GM23338 (cell line): Measurements from ENCODE around the gene PLAGL1. TPM values are rescaled to one million over a fixed set of nuclear protein-coding genes. Genes with fewer than 3 reads are reported as not detected.

Experiments used
- ATAC-seq: fragments of 200-7000 bp; cut with Tn5 transposase; 3 replicates; pipeline ENCODE4 v1.9.1; 2020
- DNase-seq: peaks from one replicate; pipeline ENCODE4 v3.0.0-alpha.2; 2015; ENCODE audit warnings: low spot score
- H2AFZ ChIP-seq: fragments of 200-600 bp; sonication (generic); 2 replicates; pipeline ENCODE4 v1.8.0; 2016; ENCODE audit warnings: antibody characterized with exemption, mild to moderate bottlenecking, moderate library complexity
- H3F3A ChIP-seq: fragments of 200-600 bp; sonication (generic); replicated peaks from 2 replicates; pipeline ENCODE4 v1.8.0; 2017; ENCODE audit warnings: antibody characterized with exemption, mixed run types, low read depth
- H3K27ac ChIP-seq: fragments of 200-600 bp; sonication (generic); 2 replicates; pipeline ENCODE4 v1.6.1; 2016; ENCODE audit warnings: low read depth
- H3K27me3 ChIP-seq: fragments of 200-600 bp; sonication (generic); 2 replicates; pipeline ENCODE4 v1.8.0; 2016; ENCODE audit warnings: mild to moderate bottlenecking, mixed run types, moderate library complexity; ENCODE audit not compliant: insufficient read depth
- H3K36me3 ChIP-seq: fragments of 200-600 bp; sonication (generic); 2 replicates; pipeline ENCODE4 v1.8.0; 2016; ENCODE audit warnings: mild to moderate bottlenecking; ENCODE audit not compliant: insufficient read depth
- H3K4me1 ChIP-seq: fragments of 200-600 bp; sonication (generic); 2 replicates; pipeline ENCODE4 v1.8.0; 2016; ENCODE audit warnings: mild to moderate bottlenecking, moderate library complexity; ENCODE audit not compliant: insufficient read depth
- H3K4me2 ChIP-seq: fragments of 200-600 bp; sonication (generic); 2 replicates; pipeline ENCODE4 v1.7.1; 2017; ENCODE audit warnings: mixed run types
- H3K4me3 ChIP-seq: fragments of 200-600 bp; sonication (generic); 2 replicates; pipeline ENCODE4 v1.6.1; 2016; ENCODE audit warnings: mixed run types
- H3K79me2 ChIP-seq: fragments of 200-600 bp; sonication (generic); replicated peaks from 2 replicates; pipeline ENCODE4 v1.8.0; 2017; ENCODE audit warnings: mild to moderate bottlenecking; ENCODE audit not compliant: insufficient read depth
- H3K9me2 ChIP-seq: fragments of 200-600 bp; sonication (generic); 2 replicates; pipeline ENCODE4 v1.8.0; 2017; ENCODE audit not compliant: insufficient read depth
- H4K20me1 ChIP-seq: fragments of 200-600 bp; sonication (generic); replicated peaks from 2 replicates; pipeline ENCODE4 v1.8.0; 2017; ENCODE audit warnings: mild to moderate bottlenecking; ENCODE audit not compliant: insufficient read depth
- H3K27ac Mint-ChIP-seq: 2 replicates; pipeline ENCODE4 v1.8.0; 2020; ENCODE audit warnings: inconsistent platforms, mild to moderate bottlenecking, moderate library complexity, mixed read lengths
- H3K27me3 Mint-ChIP-seq: 3 replicates; pipeline ENCODE4 v1.8.0; 2022; ENCODE audit warnings: low read depth, mild to moderate bottlenecking, moderate library complexity, mixed read lengths, inconsistent platforms; ENCODE audit not compliant: insufficient read depth, poor library complexity
- H3K36me3 Mint-ChIP-seq: 3 replicates; pipeline ENCODE4 v1.8.0; 2021; ENCODE audit warnings: low read depth, mild to moderate bottlenecking, inconsistent platforms, moderate library complexity, mixed read lengths
- H3K4me1 Mint-ChIP-seq: 3 replicates; pipeline ENCODE4 v1.8.0; 2020; ENCODE audit warnings: mild to moderate bottlenecking, inconsistent platforms, mixed read lengths
- H3K4me3 Mint-ChIP-seq: 3 replicates; pipeline ENCODE4 v1.8.0; 2021; ENCODE audit warnings: moderate library complexity, mild to moderate bottlenecking, inconsistent platforms, mixed read lengths
- H3K9me3 Mint-ChIP-seq: 3 replicates; pipeline ENCODE4 v1.8.0; 2020; ENCODE audit warnings: moderate library complexity, mild to moderate bottlenecking, inconsistent platforms, mixed read lengths
- CREB1 ChIP-seq: fragments of 250-450 bp; sonication (Bioruptor Pico); IDR thresholded peaks from 2 replicates; pipeline ENCODE4 v1.5.0; 2020; ENCODE audit warnings: low read depth, mild to moderate bottlenecking, moderate library complexity
- EZH2phosphoT487 ChIP-seq: fragments of 200-600 bp; sonication (generic); IDR thresholded peaks from one replicate; pipeline ENCODE4 v1.8.1; 2018; ENCODE audit warnings: antibody characterized with exemption; ENCODE audit not compliant: unreplicated experiment
- JUNB ChIP-seq: IDR thresholded peaks from one replicate; pipeline ENCODE4 v1.6.1; 2016; ENCODE audit warnings: antibody characterized with exemption; ENCODE audit not compliant: unreplicated experiment
- NANOG ChIP-seq: IDR thresholded peaks from 2 replicates; pipeline ENCODE4 v1.6.1; 2016; ENCODE audit warnings: antibody characterized with exemption, borderline replicate concordance
- REST ChIP-seq: IDR thresholded peaks from one replicate; pipeline ENCODE4 v1.6.1; 2018; ENCODE audit warnings: antibody characterized with exemption; ENCODE audit not compliant: unreplicated experiment
- ZNF114 ChIP-seq: fragments of 250-450 bp; sonication (Bioruptor Pico); IDR thresholded peaks from 2 replicates; pipeline ENCODE4 v1.5.0; 2020; ENCODE audit warnings: mild to moderate bottlenecking, moderate library complexity
- ZNF331 ChIP-seq: fragments of 250-450 bp; sonication (Bioruptor Pico); IDR thresholded peaks from 2 replicates; pipeline ENCODE4 v1.5.0; 2020; ENCODE audit warnings: low read depth, mild to moderate bottlenecking, moderate library complexity
- ZNF462 ChIP-seq: fragments of 250-450 bp; sonication (Bioruptor Pico); IDR thresholded peaks from 2 replicates; pipeline ENCODE4 v1.5.0; 2020; ENCODE audit warnings: mild to moderate bottlenecking, moderate library complexity
- polyA plus RNA-seq: library from polyadenylated mRNA; unstranded; fragments of >200 nt; fragmentation: Nextera tagmentation; extraction: Ambion mirVana; gene quantifications from 2 replicates; pipeline ENCODE4 v1.2.1, GENCODE V29; 2016
- total RNA-seq: library from RNA; depleted of rRNA; stranded (reverse); fragments of >200 nt; shearing (Covaris generic); gene quantifications from 2 replicates; pipeline ENCODE4 v1.2.3, GENCODE V29; 2014
- TF ChIP-seq, protein P1 (sequence below), 2 experiments: fragments of 200-600 bp in 1 of 2; sonication (generic) in 1 of 2; conservative IDR thresholded peaks; 2 replicates each; pipeline versions ENCODE4 v1.5.1 to v1.6.1; 2016 to 2017; ENCODE audit warnings: antibody characterized with exemption in 2 of 2, low read depth in 2 of 2, mild to moderate bottlenecking in 2 of 2, moderate library complexity in 1 of 2

The PLAGL1 gene
- total and polyA plus RNA-seq, 2 experiments from 2014 or later: 0.90 to 1.7 TPM

DNA sequence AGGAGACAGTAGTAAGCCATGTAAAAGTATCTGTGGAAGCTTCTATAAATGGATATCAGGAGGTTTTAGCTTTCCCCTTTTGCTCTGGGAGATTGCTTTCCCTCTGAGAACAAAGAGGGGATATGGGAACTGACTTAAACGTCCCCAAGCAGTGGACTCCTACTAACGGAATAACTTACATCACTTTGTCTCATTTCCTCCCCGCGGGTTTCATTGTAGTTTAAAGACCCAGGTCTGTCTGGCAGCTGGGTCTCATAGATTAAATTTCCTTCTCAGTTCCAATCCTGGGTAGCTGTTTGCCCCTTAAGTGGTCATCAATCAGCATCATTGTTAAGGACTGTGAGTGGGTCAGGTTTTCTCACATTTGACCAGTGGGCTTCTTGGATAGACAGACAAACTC, 68.7 kb downstream of the PLAGL1 start:
- H3K4me2 ChIP-seq: no peak overlapping the region
- DNase-seq (no peak), ATAC-seq (no peak)
- H2AFZ ChIP-seq: no peak overlapping the region
- Mint-ChIP-seq H3K9me3 (no peaks in the 10 kb centered on the region), H3K27ac (no peak overlapping the region), H3K4me3 (no peak overlapping the region), H3K36me3 (no peaks in the 10 kb centered on the region), H3K27me3 (peaks cover 15% of the 10 kb centered on the region), H3K4me1 (peaks cover 38% of the 10 kb centered on the region)
- no peaks in the 10 kb centered on the region for H3F3A ChIP-seq
- H3K4me3 ChIP-seq: no peak overlapping the region
- H3K36me3 ChIP-seq: no peaks in the 10 kb centered on the region
- no peaks in the 10 kb centered on the region for H4K20me1 ChIP-seq
- H3K9me2 ChIP-seq: peaks cover 2% of the 10 kb centered on the region; the same call in 1 of the 2 replicates
- peaks cover 25% of the 10 kb centered on the region for H3K27me3 ChIP-seq
- peaks cover 24% of the 10 kb centered on the region for H3K4me1 ChIP-seq
- TF ChIP-seq EZH2phosphoT487 (no peak), JUNB (no peak), NANOG (no peak), CREB1 (CRISPR knock-in tag) (no peak), ZNF462 (no peak)
- no peak overlapping the region for H3K27ac ChIP-seq
- no peaks in the 10 kb centered on the region for H3K79me2 ChIP-seq

DNA sequence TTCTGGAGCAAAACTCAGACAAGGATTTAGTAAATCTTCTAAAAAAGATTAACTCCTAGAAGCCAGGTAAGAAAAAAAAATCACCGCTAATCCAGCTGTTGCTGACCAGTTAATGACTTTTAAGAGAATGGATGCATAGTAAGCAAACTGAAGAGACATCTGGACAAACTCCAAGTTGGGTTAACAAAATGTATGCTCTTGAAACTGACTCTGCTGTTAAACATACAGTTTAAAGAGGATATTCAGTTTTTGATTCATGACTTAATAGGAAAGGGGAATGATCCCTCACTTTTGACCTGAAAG, 70.4 kb downstream of the PLAGL1 start:
- no peak for DNase-seq
- H3K27ac ChIP-seq: no peak overlapping the region
- H3K4me2 ChIP-seq: peak overlapping the region; percentile 9; the same call in 1 of the 2 replicates
- H4K20me1 ChIP-seq: no peaks in the 10 kb centered on the region
- H3F3A ChIP-seq: no peaks in the 10 kb centered on the region
- H3K4me3 ChIP-seq: no peak overlapping the region
- peaks cover 17% of the 10 kb centered on the region for H3K27me3 ChIP-seq
- H3K4me1 ChIP-seq: peaks cover 24% of the 10 kb centered on the region
- H3K27me3 Mint-ChIP-seq: peaks cover 15% of the 10 kb centered on the region
- H3K36me3 Mint-ChIP-seq: peaks cover 1% of the 10 kb centered on the region; the same call in 2 of the 3 replicates
- H3K36me3 ChIP-seq: no peaks in the 10 kb centered on the region
- TF ChIP-seq NANOG (no peak), EZH2phosphoT487 (no peak), CREB1 (CRISPR knock-in tag) (no peak), REST (no peak), JUNB (no peak), ZNF114 (CRISPR knock-in tag) (no peak), ZNF331 (CRISPR knock-in tag) (no peak)
- TF ChIP-seq, protein P1, sequence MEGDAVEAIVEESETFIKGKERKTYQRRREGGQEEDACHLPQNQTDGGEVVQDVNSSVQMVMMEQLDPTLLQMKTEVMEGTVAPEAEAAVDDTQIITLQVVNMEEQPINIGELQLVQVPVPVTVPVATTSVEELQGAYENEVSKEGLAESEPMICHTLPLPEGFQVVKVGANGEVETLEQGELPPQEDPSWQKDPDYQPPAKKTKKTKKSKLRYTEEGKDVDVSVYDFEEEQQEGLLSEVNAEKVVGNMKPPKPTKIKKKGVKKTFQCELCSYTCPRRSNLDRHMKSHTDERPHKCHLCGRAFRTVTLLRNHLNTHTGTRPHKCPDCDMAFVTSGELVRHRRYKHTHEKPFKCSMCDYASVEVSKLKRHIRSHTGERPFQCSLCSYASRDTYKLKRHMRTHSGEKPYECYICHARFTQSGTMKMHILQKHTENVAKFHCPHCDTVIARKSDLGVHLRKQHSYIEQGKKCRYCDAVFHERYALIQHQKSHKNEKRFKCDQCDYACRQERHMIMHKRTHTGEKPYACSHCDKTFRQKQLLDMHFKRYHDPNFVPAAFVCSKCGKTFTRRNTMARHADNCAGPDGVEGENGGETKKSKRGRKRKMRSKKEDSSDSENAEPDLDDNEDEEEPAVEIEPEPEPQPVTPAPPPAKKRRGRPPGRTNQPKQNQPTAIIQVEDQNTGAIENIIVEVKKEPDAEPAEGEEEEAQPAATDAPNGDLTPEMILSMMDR (conservative IDR thresholded peaks at IDR 0.05; ENCODE audit: low read depth in 2 of 2): no peak
- no peaks in the 10 kb centered on the region for H3K79me2 ChIP-seq
- no peak overlapping the region for H2AFZ ChIP-seq
- no peak overlapping the region for H3K27ac Mint-ChIP-seq
- H3K9me2 ChIP-seq: peaks cover 2% of the 10 kb centered on the region; the same call in 1 of the 2 replicates
- ATAC-seq: no peak
- H3K9me3 Mint-ChIP-seq: peaks cover 5% of the 10 kb centered on the region; the same call in 2 of the 3 replicates
- H3K4me1 Mint-ChIP-seq: peaks cover 38% of the 10 kb centered on the region
- H3K4me3 Mint-ChIP-seq: no peak overlapping the region
